ENCODE measurements around the gene ULK2.
"Not testable (repeated sequence)": the region's sequence is repeated elsewhere in the genome, so short reads cannot be mapped to it uniquely, and the experiment has no call there.

ULK2 gene

GRCh38 chr17:19897090-19897837, 29.5 kb upstream of the ULK2 start:
- H3K9ac ChIP-seq, result no peak overlapping the region
- H3K4me2 ChIP-seq, result no peak overlapping the region
- H3K4me1 ChIP-seq, result no peaks in the 10 kb centered on the region
- H3K27me3 ChIP-seq, result no peaks in the 10 kb centered on the region
- no peak overlapping the region for H3K27ac ChIP-seq
- TF ChIP-seq Cebpa-rat (IDR thresholded peaks at IDR 0.05), result no peak
- H3K4me3 ChIP-seq, result no peak overlapping the region
- no peaks in the 10 kb centered on the region for H3K9me3 ChIP-seq
- H3K36me3 ChIP-seq, result peaks cover 27% of the 10 kb centered on the region
- no peaks in the 10 kb centered on the region for H4K20me1 ChIP-seq

GRCh38 chr17:19896679-19897078, 28.9 kb upstream of the ULK2 start:
- H3K36me3 ChIP-seq, result peaks cover 21% of the 10 kb centered on the region
- no peaks in the 10 kb centered on the region for H3K4me1 ChIP-seq
- no peak overlapping the region for H3K4me3 ChIP-seq
- H3K4me2 ChIP-seq, result no peak overlapping the region
- H3K27ac ChIP-seq, result no peak overlapping the region
- no peak overlapping the region for H3K9ac ChIP-seq
- no peaks in the 10 kb centered on the region for H4K20me1 ChIP-seq
- H3K9me3 ChIP-seq, result no peaks in the 10 kb centered on the region
- no peaks in the 10 kb centered on the region for H3K27me3 ChIP-seq
- no peak for TF ChIP-seq Cebpa-rat (IDR thresholded peaks at IDR 0.05)

- H3K4me2 ChIP-seq, H3K36me3 ChIP-seq, H3K9ac ChIP-seq, H3K9me3 ChIP-seq, H4K20me1 ChIP-seq, H3K4me3 ChIP-seq, H3K27ac ChIP-seq, H3K27me3 ChIP-seq, H3K4me1 ChIP-seq: not testable (repeated sequence)
Measured at GRCh38 chr17:19890554-19890953, 22.8 kb upstream of the ULK2 start.

- H3K9me3 ChIP-seq, H3K36me3 ChIP-seq, H3K9ac ChIP-seq, H3K4me3 ChIP-seq, H3K27me3 ChIP-seq, H3K4me2 ChIP-seq, H3K4me1 ChIP-seq, H3K27ac ChIP-seq, H4K20me1 ChIP-seq: not testable (repeated sequence)
Measured at GRCh38 chr17:19890001-19890400, 22.3 kb upstream of the ULK2 start.

- H3K9ac ChIP-seq, result no peak overlapping the region
- no peak overlapping the region for H3K4me2 ChIP-seq
- no peaks in the 10 kb centered on the region for H3K36me3 ChIP-seq
- no peak for TF ChIP-seq Cebpa-rat (IDR thresholded peaks at IDR 0.05)
- H3K27ac ChIP-seq, result no peak overlapping the region
- H3K4me1 ChIP-seq, result no peaks in the 10 kb centered on the region
- no peaks in the 10 kb centered on the region for H4K20me1 ChIP-seq
- no peak overlapping the region for H3K4me3 ChIP-seq
- H3K27me3 ChIP-seq, result no peaks in the 10 kb centered on the region
- H3K9me3 ChIP-seq, result no peaks in the 10 kb centered on the region
Measured at GRCh38 chr17:19886116-19886515, 18.4 kb upstream of the ULK2 start.

- Histone ChIP-seq H3K27me3 (no peaks in the 10 kb centered on the region), H3K9me3 (no peaks in the 10 kb centered on the region), H3K36me3 (no peaks in the 10 kb centered on the region), H4K20me1 (no peaks in the 10 kb centered on the region), H3K4me3 (no peak overlapping the region), H3K9ac (no peak overlapping the region), H3K4me1 (no peaks in the 10 kb centered on the region), H3K4me2 (no peak overlapping the region), H3K27ac (no peak overlapping the region)
- no peak for TF ChIP-seq Cebpa-rat (IDR thresholded peaks at IDR 0.05)
Measured at GRCh38 chr17:19883537-19884215, 15.9 kb upstream of the ULK2 start.

GRCh38 chr17:19880393-19880792, 12.7 kb upstream of the ULK2 start:
- Histone ChIP-seq H3K9ac (no peak overlapping the region), H4K20me1 (no peaks in the 10 kb centered on the region), H3K27ac (no peak overlapping the region), H3K4me1 (peaks cover 21% of the 10 kb centered on the region), H3K27me3 (no peaks in the 10 kb centered on the region), H3K4me3 (no peak overlapping the region), H3K9me3 (no peaks in the 10 kb centered on the region), H3K36me3 (no peaks in the 10 kb centered on the region), H3K4me2 (no peak overlapping the region)
- TF ChIP-seq Cebpa-rat (IDR thresholded peaks at IDR 0.05), result no peak

- Histone ChIP-seq H3K9ac (no peak overlapping the region), H3K4me2 (peak overlapping the region; percentile 64), H4K20me1 (no peaks in the 10 kb centered on the region), H3K9me3 (no peaks in the 10 kb centered on the region), H3K4me3 (no peak overlapping the region), H3K4me1 (peaks cover 29% of the 10 kb centered on the region), H3K36me3 (no peaks in the 10 kb centered on the region), H3K27me3 (no peaks in the 10 kb centered on the region), H3K27ac (no peak overlapping the region)
- no peak for TF ChIP-seq Cebpa-rat (IDR thresholded peaks at IDR 0.05)
Measured at GRCh38 chr17:19877364-19877945, 9.7 kb upstream of the ULK2 start.

GRCh38 chr17:19876529-19877161, 8.9 kb upstream of the ULK2 start:
- Histone ChIP-seq H3K4me3 (no peak overlapping the region), H3K27me3 (no peaks in the 10 kb centered on the region), H3K9me3 (no peaks in the 10 kb centered on the region), H3K9ac (no peak overlapping the region), H3K4me1 (peaks cover 29% of the 10 kb centered on the region), H3K36me3 (no peaks in the 10 kb centered on the region), H3K27ac (no peak overlapping the region), H3K4me2 (peak overlapping the region; percentile 64), H4K20me1 (no peaks in the 10 kb centered on the region)
- no peak for TF ChIP-seq Cebpa-rat (IDR thresholded peaks at IDR 0.05)

GRCh38 chr17:19874256-19874655, 6.5 kb upstream of the ULK2 start:
- peak overlapping the region; percentile 33 for H3K4me2 ChIP-seq
- no peak overlapping the region for H3K27ac ChIP-seq
- H3K9me3 ChIP-seq, result no peaks in the 10 kb centered on the region
- no peaks in the 10 kb centered on the region for H3K36me3 ChIP-seq
- no peak for TF ChIP-seq Cebpa-rat (IDR thresholded peaks at IDR 0.05)
- peaks cover 29% of the 10 kb centered on the region for H3K4me1 ChIP-seq
- H4K20me1 ChIP-seq, result no peaks in the 10 kb centered on the region
- H3K4me3 ChIP-seq, result no peak overlapping the region
- H3K9ac ChIP-seq, result no peak overlapping the region
- H3K27me3 ChIP-seq, result no peaks in the 10 kb centered on the region

Data from BLaER1 (cell line).